GM19043 (cell line): ENCODE results near the gene VWA3A.
"Not testable (repeated sequence)": the region's sequence is repeated elsewhere in the genome, so short reads cannot be mapped to it uniquely, and the experiment has no call there.

Experiments used
- ATAC-seq: cut with Tn5 transposase; IDR thresholded peaks from one replicate; pipeline ENCODE4 v1.9.1; 2021; ENCODE audit warnings: low read depth; ENCODE audit not compliant: unreplicated experiment

The VWA3A gene, protein sequence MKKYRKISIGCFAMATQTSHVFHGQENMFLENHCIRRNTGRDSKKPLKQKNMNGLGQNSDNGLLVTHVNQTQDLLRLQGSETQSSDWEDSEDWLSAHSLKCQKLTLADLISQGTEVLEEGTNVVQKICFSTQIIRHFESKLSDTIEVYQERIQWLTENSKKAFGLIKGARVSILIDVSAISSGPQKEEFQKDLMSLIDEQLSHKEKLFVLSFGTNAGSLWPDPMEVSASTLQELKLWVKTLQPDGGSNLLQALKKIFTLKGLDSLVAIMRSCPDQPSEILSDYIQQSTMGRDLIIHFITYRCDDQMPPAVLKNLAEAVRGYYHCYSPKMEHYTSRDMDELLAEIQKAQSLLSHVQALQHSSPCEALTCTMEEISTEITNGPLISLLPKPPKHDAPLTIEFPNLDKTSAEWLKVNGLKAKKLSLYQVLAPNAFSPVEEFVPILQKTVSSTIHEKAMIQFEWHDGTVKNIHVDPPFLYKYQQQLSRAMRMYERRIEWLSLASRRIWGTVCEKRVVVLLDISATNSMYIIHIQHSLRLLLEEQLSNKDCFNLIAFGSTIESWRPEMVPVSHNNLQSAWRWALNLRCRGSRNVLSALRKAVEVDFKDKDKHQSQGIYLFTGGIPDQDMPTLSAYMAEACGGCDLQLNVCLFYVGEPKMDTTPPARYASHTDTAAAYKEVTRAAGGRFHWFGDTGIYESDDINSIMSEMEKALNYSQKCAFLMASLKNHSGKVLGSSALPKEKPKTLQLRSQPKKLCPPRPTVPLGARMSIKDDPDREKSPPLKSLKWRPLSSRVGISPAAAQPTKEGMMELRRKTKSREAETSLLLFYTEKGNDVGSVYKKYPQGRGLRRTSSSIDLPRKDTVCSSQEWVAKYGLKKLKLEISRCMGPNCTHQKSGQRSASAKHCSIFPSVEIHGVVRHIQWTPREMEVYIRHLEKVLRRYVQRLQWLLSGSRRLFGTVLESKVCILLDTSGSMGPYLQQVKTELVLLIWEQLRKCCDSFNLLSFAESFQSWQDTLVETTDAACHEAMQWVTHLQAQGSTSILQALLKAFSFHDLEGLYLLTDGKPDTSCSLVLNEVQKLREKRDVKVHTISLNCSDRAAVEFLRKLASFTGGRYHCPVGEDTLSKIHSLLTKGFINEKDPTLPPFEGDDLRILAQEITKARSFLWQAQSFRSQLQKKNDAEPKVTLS

DNA sequence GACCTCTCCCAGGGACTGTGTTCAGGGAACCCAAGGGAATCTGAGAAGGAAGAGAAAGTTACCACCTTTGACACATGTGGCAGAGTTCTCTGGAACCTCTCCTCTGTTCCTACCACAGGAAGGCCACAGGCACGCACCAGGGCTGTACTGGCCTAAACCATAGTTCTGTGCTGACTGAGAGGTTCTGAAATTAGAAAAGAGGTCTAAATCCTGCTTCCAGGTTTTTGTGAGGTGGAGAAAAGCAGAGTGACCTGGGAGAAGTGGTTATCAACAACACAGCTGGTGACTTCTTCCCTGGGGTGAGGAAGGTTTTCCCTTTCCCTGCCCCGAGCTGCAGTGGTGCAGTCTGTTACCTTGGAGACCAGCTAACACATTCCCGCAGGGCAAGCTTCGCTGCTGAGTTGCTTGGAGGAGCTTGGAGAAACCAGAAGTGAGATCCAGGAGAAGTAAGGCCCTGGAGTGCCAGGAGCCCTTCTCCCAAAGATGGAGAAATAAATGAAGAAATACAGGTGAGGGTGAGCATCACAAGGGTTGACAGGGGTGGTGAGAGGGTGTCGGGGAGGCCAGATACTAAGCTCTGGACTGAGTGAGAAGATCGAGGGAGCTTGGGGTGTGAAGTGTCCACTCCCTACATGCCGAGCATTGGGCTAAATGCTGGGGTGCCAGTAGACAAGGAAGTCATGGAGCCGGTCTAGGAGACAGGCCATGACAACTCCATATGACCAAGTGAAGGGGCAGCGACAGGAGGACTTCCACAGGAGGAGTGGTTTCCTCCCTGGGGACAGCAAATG, at the start of gene VWA3A:
TSS of gene VWA3A (plus strand) at position 399 of the 791 bp plus-strand sequence. CDS start at position 496, 97 bp downstream.
- ATAC-seq = no peak

DNA sequence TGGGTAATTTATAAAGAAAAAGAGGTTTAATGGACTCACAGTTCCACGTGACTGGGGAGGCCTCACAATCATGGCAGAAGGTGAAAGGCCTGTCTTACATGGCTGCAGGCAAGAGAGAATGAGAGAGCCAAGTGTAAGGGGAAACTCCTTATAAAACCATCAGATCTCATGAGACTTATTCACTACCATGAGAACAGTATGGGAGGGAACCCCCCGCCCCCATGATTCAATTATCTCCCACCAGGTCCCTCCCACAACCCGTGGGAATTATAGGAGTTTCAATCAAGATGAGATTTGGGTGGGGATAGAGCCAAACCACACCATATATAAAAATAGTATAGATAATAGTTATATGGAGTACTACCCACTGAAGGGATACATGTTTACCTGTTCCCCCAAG, 48.5 kb upstream of the VWA3A start:
- ATAC-seq = not testable (repeated sequence)

DNA sequence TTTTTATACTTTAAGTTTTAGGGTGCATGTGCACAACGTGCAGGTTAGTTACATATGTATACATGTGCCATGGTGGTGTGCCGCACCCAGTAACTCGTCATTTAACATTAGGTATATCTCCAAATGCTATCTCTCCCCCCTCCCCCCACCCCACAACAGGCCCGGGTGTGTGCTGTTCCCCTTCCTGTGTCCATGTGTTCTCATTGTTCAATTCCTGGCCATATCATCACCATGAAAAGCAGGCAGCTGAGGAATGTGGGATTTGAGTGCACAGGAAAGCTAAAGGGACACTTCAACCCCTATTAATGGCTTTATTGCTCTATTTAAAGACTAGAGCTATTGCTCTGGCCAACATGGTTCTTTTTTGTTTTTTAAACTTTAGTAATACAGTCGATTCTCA, 46.5 kb upstream of the VWA3A start:
- not testable (repeated sequence) for ATAC-seq

DNA sequence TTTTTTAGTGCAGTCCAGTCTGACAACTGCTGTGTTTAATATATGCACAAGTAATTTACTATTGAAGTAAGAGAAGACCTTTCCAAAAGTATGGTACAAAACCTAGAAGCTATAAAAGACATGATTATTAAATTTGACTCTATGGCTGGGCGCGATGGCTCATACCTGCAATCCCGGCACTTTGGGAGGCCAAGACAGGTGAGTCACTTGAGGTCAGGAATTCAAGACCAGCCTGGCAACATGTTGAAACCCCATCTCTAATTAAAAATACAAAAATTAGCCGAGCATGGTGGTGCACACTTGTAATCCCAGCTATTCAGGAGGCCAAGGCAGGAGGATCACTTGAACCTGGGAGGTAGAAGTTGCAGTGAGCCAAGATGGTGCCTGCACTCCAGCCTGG, 41.4 kb upstream of the VWA3A start:
- ATAC-seq = no peak

DNA sequence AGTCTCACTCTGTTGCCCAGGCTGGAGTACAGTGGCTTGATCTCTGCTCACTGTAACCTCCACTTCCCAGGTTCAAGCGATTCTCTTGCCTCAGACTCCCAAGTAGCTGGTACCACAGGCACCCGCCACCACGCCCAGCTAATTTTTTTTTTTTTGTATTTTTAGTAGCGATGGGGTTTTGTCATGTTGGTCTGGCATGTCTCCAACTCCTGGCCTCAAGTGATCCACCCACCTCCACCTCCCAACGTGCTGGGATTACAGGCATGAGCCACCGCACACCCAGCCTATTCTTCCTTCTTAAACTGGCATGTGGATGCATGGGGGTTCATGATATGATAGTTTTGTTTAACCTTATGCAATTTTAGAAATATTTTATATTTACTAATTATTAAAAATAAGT, 39.4 kb upstream of the VWA3A start:
- ATAC-seq = no peak

DNA sequence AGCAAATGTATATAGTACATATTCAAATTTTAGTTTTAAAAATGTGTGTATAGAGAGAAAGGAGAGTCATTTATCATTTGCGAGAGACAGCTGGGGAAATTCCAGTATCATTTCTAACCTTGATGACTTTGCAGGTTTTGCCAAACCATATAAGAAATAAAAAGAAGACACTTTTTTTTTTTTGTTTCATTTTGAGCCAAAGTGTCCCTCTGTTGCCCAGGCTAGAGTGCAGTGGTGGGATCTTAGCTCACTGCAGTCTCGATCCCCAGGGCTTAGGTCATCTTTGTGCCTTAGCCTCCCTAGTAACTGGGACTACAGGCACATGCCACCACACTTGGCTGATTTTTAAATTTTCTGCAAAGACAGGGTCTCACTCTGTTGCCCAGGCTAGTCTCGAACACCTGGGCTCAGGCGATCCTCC, 38.4 kb upstream of the VWA3A start:
- ATAC-seq = no peak

DNA sequence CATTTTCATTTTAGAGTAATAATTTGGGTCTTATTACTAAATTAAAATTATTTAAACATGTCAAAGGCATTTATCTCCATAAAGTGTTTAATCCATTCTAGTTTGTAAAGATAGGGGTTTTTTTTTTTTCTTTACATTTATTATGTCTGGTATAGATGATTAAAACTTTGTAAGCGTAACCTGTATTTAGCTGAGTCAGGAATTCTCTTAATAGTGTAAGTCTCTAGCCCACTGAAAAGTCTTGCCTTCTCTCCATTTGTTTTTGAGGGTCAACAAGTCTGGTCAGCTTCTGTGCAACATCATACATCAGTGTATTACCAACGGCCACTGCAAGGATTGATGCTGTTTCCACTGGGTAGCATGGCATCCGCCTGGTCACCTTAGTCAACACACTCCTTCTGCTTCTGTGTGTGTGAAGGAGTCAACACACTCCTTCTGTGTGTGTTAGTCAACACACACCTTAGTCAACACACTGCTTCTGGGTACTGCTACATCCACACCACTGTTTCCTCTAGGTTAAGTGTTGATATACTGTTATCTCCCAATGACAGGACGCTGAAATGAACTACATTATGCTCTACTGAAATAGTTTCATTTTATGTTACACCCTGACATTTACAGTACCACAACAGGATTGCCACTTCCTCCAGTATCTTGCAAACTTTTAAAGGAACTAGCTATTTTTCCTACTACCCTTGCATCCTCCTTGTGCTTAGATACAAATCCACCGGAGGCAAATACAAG, 37.3 kb upstream of the VWA3A start:
- ATAC-seq = no peak

DNA sequence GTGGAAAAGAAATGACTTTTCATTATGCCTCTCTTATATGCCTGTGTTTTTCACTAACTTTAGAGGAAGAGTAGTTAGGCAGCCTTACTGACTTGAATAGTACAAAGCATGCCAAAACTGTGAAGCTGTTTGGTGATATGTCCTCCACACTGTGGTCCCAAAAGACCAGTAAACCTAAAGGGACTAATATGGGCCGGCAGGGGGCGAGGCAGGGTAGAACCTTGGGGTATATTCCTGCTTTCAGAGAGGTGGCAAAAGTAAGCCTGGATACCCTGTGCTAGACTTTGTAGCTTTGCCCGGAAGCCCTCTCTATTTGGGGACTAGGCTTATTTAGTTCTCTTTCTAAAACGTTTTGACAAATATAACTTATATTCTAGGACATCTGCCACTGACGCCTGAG, 36.5 kb upstream of the VWA3A start:
- ATAC-seq = no peak

DNA sequence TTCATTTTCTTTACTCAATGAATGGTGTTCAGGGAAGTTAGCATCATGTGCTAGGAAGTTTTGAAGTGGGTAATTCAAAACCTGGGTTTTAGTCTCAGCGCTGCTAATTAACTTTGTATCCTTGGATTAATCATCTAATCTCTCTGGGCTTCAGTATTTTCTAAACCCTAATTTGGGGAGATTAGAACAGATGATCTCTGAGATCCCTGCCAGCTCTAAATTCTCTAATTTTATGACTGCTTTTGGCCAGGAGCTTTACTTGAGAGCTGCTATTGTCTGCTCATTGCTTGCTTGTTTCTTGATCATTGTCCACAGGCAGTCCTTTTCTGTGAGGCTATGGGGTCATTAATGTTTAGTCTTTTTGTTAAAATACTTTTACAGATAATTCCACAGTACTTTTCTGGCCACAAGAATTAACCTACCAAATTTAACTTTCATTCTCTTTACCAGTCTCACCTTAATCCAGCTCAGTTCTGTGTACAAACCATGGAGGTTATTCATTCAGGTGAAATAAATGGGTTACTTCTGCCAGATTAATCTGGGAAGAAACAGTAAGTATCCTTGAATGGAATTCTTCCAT, 28.4 kb upstream of the VWA3A start:
- ATAC-seq = no peak

DNA sequence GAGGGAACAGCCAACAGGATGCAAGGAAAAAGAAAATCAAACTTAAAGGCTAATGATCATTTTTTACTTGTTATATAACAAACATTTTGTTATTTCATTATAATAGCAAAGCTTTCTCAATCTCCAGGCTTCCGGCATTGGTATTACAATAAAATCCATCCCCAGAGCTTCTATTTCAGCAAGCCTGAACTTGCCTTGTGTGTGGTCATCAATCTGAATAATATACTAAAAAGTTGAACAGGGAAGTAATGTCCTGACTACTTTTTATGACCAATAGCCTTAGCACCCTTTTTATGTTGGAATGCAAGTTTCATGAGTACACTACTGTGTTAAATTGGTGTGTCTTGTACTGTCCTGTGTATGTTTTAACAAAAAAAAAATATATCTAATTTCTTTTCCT, 27.1 kb upstream of the VWA3A start:
- ATAC-seq = no peak

DNA sequence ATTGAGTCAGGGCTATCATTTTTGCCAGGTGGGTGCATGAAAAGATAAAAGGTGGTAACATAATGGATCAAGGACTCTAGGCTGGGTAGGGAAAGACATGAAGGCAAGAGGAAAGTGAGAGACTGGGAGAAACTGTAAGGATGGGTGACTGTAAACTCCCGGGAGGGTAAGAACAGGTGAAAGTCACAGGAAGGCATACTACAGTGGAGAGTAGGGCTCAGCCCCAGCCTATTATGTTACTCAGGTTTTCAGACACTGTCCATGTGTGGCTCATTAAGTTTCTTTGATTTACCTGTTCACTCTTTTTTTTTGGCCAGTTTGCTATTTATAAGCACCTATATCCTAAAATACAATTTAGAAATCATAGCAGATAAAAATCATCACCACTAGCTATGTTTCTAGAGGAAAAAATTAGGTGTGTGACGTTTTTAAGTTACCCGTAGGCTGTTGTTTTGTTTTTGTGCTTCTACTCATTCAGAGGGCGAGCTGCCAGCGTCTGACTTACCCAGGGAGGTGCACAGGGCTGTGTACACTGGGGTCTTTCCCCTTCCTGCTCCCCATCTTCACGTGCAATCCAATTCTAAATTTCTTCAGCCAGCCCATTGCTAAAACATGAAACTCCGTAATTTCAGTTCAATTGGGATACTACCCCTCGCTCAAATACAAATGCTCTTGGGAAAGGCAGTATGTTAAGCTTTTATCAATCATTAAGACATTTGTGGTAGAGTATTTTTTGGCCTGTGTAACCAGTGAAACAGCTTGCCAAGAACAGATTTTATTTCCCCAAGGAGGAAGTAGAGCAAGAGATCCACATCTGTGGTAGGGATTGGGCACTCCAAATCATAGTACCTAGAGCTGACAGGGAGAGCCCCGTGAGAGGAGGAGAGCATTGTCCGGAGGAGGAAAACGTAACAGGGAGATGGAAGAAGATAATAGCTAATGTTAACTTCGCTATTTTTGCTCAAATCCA, 21.7 kb upstream of the VWA3A start:
- no peak for ATAC-seq

DNA sequence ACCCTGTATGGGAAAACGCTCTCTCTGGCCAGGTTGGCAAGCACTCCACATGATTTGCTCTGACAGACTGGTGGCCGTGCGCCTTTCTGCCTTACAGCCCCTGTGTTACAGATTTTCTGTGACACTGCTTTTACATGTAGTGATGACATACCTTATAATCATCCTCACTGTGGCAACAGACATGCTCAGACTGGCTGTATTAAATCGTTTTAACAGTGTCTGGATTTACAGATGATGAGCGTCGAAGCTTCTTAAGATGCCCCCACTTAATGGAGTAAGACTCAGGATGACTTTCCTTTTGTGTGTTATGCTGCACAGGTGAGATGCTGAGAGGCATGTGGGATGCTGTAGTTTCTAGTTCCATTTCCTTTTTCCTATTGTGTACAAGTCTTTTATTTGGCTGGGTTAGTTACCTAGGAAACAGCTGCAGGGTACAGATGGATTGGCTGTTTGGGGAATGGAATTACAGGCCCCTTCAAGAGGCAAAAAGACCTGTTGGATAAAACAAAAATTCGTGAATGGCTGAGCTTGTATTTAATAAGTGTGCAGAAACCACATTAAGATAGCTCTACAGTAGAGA, 20.9 kb upstream of the VWA3A start:
- no peak for ATAC-seq

DNA sequence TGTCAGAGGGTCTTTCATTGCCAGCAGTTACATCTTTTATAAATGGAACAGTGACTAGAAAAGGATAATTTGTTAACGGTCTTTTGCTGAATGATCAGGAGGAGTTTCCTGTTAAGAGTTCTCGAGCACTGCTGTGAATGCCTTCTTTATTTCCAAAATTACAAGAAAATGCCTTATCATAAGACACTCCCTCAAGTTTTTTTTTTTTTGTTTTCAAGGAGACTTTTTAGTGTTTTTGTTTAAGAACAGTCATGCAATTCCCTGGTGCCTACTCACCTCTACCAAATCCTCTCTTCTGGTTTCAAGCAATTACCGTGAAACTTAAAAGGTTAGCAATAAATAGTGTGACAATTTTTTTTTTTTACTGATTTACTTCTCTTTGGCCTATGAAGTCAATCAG, 19.0 kb upstream of the VWA3A start:
- no peak for ATAC-seq

DNA sequence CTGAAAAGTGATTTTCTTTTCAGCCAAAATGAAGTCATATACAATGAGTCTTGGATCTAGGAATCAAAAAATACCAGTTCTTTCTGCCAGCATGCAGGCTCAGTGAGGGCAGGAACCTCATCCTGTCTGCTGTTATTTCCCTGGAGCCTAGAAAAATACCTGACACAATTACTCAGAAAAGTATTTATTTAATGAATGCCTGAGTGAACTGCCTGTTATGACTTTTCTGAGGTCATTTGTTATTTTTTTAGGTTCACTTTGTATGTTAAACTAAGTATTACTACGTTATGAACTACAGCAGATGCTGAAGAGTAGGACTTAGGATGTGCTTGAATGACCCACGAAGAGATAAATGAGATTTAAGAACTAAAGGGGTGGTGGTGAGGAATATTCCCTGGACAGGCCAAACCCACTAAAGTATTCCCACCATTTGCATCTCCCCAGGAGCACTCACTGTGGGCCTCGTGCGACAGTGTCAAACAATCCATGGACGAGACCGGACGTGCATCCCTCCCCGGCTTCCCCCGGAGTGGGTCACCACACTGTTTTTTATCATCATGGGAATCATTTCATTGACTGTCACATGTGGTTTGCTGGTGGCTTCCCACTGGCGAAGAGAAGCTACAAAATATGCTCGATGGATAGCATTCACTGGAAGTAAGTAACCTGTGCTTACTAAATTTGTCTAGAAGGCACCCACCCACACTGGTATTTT, 17.1 kb upstream of the VWA3A start:
- ATAC-seq = no peak

DNA sequence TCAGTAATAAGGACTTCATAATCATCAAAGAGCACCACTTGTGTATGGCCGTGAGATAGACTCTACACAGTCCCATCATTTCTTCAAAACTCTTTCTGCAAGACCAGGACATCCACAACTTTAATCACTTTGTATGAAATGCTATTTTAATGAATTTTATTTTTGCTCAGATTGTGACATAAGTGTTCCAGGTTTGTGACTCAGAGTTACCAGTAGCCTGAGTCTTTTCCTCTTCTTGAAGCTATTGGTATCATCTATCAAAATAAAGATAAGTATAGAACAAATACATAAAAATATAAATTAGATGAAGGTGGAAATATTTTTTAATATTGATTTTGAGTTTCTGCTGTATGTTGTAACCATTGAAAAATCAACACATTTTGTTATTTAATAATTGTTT, 16.6 kb upstream of the VWA3A start:
- no peak for ATAC-seq

DNA sequence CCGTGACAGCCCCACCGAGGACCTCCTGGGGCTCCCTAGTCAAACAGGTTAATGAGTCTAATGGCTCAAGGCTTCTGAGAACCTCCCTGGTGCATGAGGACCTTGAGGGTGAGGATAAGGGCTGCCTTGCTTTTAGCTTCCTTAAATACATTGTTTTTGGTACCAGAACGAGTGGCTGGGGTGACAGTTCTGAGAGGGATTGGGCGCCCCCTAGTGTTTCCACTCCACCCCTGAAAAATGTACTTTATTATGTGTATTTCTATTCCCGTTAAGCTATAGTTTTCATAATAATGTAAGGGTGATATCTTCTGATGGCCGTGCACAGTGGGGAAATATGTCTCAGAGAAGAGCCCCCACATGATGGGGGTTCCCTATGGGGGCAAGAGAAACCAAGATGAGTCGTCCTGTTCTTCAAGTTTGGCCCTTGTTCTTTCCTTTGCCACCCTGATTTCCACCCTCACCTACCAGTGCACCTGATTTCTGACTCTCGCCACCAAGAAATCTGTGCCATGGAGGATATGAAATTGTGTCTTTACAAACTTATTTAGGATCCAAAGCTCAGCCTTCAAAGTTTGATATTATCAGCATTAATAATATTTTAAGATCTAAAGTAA, 14.5 kb upstream of the VWA3A start:
- no peak for ATAC-seq

DNA sequence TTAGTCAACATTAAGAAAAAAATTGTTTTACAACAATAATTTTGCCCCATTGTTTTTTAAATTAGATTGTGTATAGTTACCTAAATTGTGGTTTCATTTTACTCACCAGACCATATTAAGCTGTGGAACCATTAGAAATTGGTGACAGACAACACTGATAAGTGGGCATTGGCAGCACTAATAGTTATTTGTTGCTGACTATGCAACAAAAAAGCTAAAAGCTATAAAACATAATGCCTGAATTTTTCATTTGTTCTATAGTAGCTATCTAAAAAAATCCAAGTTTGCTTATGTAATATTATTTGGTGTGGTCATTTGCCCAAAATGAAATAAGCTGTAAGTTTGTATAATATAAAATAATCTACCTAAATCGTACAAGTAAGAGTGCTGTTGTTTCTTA, 13.7 kb upstream of the VWA3A start:
- no peak for ATAC-seq
